GM23338 (cell line): ENCODE results near the gene AKR1C2. TPM values are rescaled to one million over a fixed set of nuclear protein-coding genes. Genes with fewer than 3 reads are reported as not detected.

Experiments used
- ATAC-seq: fragments of 200-7000 bp; cut with Tn5 transposase; 3 replicates; pipeline ENCODE4 v1.9.1; 2020
- DNase-seq: peaks from one replicate; pipeline ENCODE4 v3.0.0-alpha.2; 2015; ENCODE audit warnings: low spot score
- H2AFZ ChIP-seq: fragments of 200-600 bp; sonication (generic); 2 replicates; pipeline ENCODE4 v1.8.0; 2016; ENCODE audit warnings: antibody characterized with exemption, mild to moderate bottlenecking, moderate library complexity
- H3F3A ChIP-seq: fragments of 200-600 bp; sonication (generic); replicated peaks from 2 replicates; pipeline ENCODE4 v1.8.0; 2017; ENCODE audit warnings: antibody characterized with exemption, mixed run types, low read depth
- H3K27ac ChIP-seq: fragments of 200-600 bp; sonication (generic); 2 replicates; pipeline ENCODE4 v1.6.1; 2016; ENCODE audit warnings: low read depth
- H3K27me3 ChIP-seq: fragments of 200-600 bp; sonication (generic); 2 replicates; pipeline ENCODE4 v1.8.0; 2016; ENCODE audit warnings: mild to moderate bottlenecking, mixed run types, moderate library complexity; ENCODE audit not compliant: insufficient read depth
- H3K36me3 ChIP-seq: fragments of 200-600 bp; sonication (generic); 2 replicates; pipeline ENCODE4 v1.8.0; 2016; ENCODE audit warnings: mild to moderate bottlenecking; ENCODE audit not compliant: insufficient read depth
- H3K4me1 ChIP-seq: fragments of 200-600 bp; sonication (generic); 2 replicates; pipeline ENCODE4 v1.8.0; 2016; ENCODE audit warnings: mild to moderate bottlenecking, moderate library complexity; ENCODE audit not compliant: insufficient read depth
- H3K4me2 ChIP-seq: fragments of 200-600 bp; sonication (generic); 2 replicates; pipeline ENCODE4 v1.7.1; 2017; ENCODE audit warnings: mixed run types
- H3K4me3 ChIP-seq: fragments of 200-600 bp; sonication (generic); 2 replicates; pipeline ENCODE4 v1.6.1; 2016; ENCODE audit warnings: mixed run types
- H3K79me2 ChIP-seq: fragments of 200-600 bp; sonication (generic); replicated peaks from 2 replicates; pipeline ENCODE4 v1.8.0; 2017; ENCODE audit warnings: mild to moderate bottlenecking; ENCODE audit not compliant: insufficient read depth
- H3K9me2 ChIP-seq: fragments of 200-600 bp; sonication (generic); 2 replicates; pipeline ENCODE4 v1.8.0; 2017; ENCODE audit not compliant: insufficient read depth
- H4K20me1 ChIP-seq: fragments of 200-600 bp; sonication (generic); replicated peaks from 2 replicates; pipeline ENCODE4 v1.8.0; 2017; ENCODE audit warnings: mild to moderate bottlenecking; ENCODE audit not compliant: insufficient read depth
- H3K27ac Mint-ChIP-seq: 2 replicates; pipeline ENCODE4 v1.8.0; 2020; ENCODE audit warnings: inconsistent platforms, mild to moderate bottlenecking, moderate library complexity, mixed read lengths
- H3K27me3 Mint-ChIP-seq: 3 replicates; pipeline ENCODE4 v1.8.0; 2022; ENCODE audit warnings: low read depth, mild to moderate bottlenecking, moderate library complexity, mixed read lengths, inconsistent platforms; ENCODE audit not compliant: insufficient read depth, poor library complexity
- H3K36me3 Mint-ChIP-seq: 3 replicates; pipeline ENCODE4 v1.8.0; 2021; ENCODE audit warnings: low read depth, mild to moderate bottlenecking, inconsistent platforms, moderate library complexity, mixed read lengths
- H3K4me1 Mint-ChIP-seq: 3 replicates; pipeline ENCODE4 v1.8.0; 2020; ENCODE audit warnings: mild to moderate bottlenecking, inconsistent platforms, mixed read lengths
- H3K4me3 Mint-ChIP-seq: 3 replicates; pipeline ENCODE4 v1.8.0; 2021; ENCODE audit warnings: moderate library complexity, mild to moderate bottlenecking, inconsistent platforms, mixed read lengths
- H3K9me3 Mint-ChIP-seq: 3 replicates; pipeline ENCODE4 v1.8.0; 2020; ENCODE audit warnings: moderate library complexity, mild to moderate bottlenecking, inconsistent platforms, mixed read lengths
- CREB1 ChIP-seq: fragments of 250-450 bp; sonication (Bioruptor Pico); IDR thresholded peaks from 2 replicates; pipeline ENCODE4 v1.5.0; 2020; ENCODE audit warnings: low read depth, mild to moderate bottlenecking, moderate library complexity
- CTCF ChIP-seq, 2 experiments: fragments of 200-600 bp in 1 of 2; sonication (generic) in 1 of 2; conservative IDR thresholded peaks; 2 replicates each; pipeline versions ENCODE4 v1.5.1 to v1.6.1; 2016 to 2017; ENCODE audit warnings: antibody characterized with exemption in 2 of 2, low read depth in 2 of 2, mild to moderate bottlenecking in 2 of 2, moderate library complexity in 1 of 2
- EZH2 ChIP-seq: fragments of 200-600 bp; sonication (generic); IDR thresholded peaks from one replicate; pipeline ENCODE4 v1.8.0; 2017; ENCODE audit warnings: antibody characterized with exemption, mild to moderate bottlenecking, low read depth; ENCODE audit not compliant: unreplicated experiment
- JUNB ChIP-seq: IDR thresholded peaks from one replicate; pipeline ENCODE4 v1.6.1; 2016; ENCODE audit warnings: antibody characterized with exemption; ENCODE audit not compliant: unreplicated experiment
- NANOG ChIP-seq: IDR thresholded peaks from 2 replicates; pipeline ENCODE4 v1.6.1; 2016; ENCODE audit warnings: antibody characterized with exemption, borderline replicate concordance
- POLR2AphosphoS5 ChIP-seq: IDR thresholded peaks from 2 replicates; pipeline ENCODE4 v1.6.1; 2016; ENCODE audit warnings: antibody characterized with exemption, low read depth
- STAT1 ChIP-seq: IDR thresholded peaks from one replicate; pipeline ENCODE4 v1.6.1; 2016; ENCODE audit warnings: antibody characterized with exemption; ENCODE audit not compliant: unreplicated experiment
- ZNF114 ChIP-seq: fragments of 250-450 bp; sonication (Bioruptor Pico); IDR thresholded peaks from 2 replicates; pipeline ENCODE4 v1.5.0; 2020; ENCODE audit warnings: mild to moderate bottlenecking, moderate library complexity
- ZNF331 ChIP-seq: fragments of 250-450 bp; sonication (Bioruptor Pico); IDR thresholded peaks from 2 replicates; pipeline ENCODE4 v1.5.0; 2020; ENCODE audit warnings: low read depth, mild to moderate bottlenecking, moderate library complexity
- ZNF462 ChIP-seq: fragments of 250-450 bp; sonication (Bioruptor Pico); IDR thresholded peaks from 2 replicates; pipeline ENCODE4 v1.5.0; 2020; ENCODE audit warnings: mild to moderate bottlenecking, moderate library complexity
- polyA plus RNA-seq: library from polyadenylated mRNA; unstranded; fragments of >200 nt; fragmentation: Nextera tagmentation; extraction: Ambion mirVana; gene quantifications from 2 replicates; pipeline ENCODE4 v1.2.1, GENCODE V29; 2016
- total RNA-seq: library from RNA; depleted of rRNA; stranded (reverse); fragments of >200 nt; shearing (Covaris generic); gene quantifications from 2 replicates; pipeline ENCODE4 v1.2.3, GENCODE V29; 2014

The AKR1C2 gene
- total and polyA plus RNA-seq, 2 experiments from 2014 or later = 0.35 to 0.86 TPM

- Mint-ChIP-seq H3K9me3 (no peaks in the 10 kb centered on the region), H3K27ac (no peak overlapping the region), H3K4me3 (no peak overlapping the region), H3K4me1 (peaks cover 17% of the 10 kb centered on the region), H3K27me3 (no peaks in the 10 kb centered on the region), H3K36me3 (no peaks in the 10 kb centered on the region)
- ATAC-seq (no peak), DNase-seq (no peak)
- Histone ChIP-seq H3K9me2 (peaks cover 11% of the 10 kb centered on the region), H3K4me3 (no peak overlapping the region), H3K27me3 (no peaks in the 10 kb centered on the region), H2AFZ (no peak overlapping the region), H3K79me2 (no peaks in the 10 kb centered on the region), H3K27ac (no peak overlapping the region), H3F3A (no peaks in the 10 kb centered on the region), H3K4me1 (peaks cover 16% of the 10 kb centered on the region), H4K20me1 (no peaks in the 10 kb centered on the region), H3K4me2 (no peak overlapping the region), H3K36me3 (no peaks in the 10 kb centered on the region)
- TF ChIP-seq NANOG (no peak), ZNF331 (CRISPR knock-in tag) (no peak), JUNB (no peak), CTCF (conservative IDR thresholded peaks at IDR 0.05; ENCODE audit: low read depth in 2 of 2) (no peak)
Measured at GRCh38 chr10:5013385-5013784, 9.7 kb upstream of the AKR1C2 start.

- H2AFZ ChIP-seq = no peak overlapping the region
- no peak overlapping the region for H3K27ac ChIP-seq
- no peak overlapping the region for H3K4me3 ChIP-seq
- H3K9me2 ChIP-seq = peaks cover 11% of the 10 kb centered on the region
- Mint-ChIP-seq H3K4me3 (no peak overlapping the region), H3K4me1 (peaks cover 10% of the 10 kb centered on the region), H3K9me3 (no peaks in the 10 kb centered on the region), H3K36me3 (no peaks in the 10 kb centered on the region), H3K27me3 (no peaks in the 10 kb centered on the region), H3K27ac (no peak overlapping the region)
- H4K20me1 ChIP-seq = no peaks in the 10 kb centered on the region
- no peaks in the 10 kb centered on the region for H3K27me3 ChIP-seq
- no peaks in the 10 kb centered on the region for H3K79me2 ChIP-seq
- no peaks in the 10 kb centered on the region for H3K36me3 ChIP-seq
- H3K4me2 ChIP-seq = no peak overlapping the region
- H3F3A ChIP-seq = no peaks in the 10 kb centered on the region
- no peak for DNase-seq
- TF ChIP-seq ZNF462 (CRISPR knock-in tag) (no peak), STAT1 (no peak), EZH2 (no peak), POLR2AphosphoS5 (no peak), CTCF (conservative IDR thresholded peaks at IDR 0.05; ENCODE audit: low read depth in 2 of 2) (no peak), ZNF331 (CRISPR knock-in tag) (no peak), NANOG (no peak), CREB1 (CRISPR knock-in tag) (no peak), ZNF114 (no peak)
- ATAC-seq = no peak
- H3K4me1 ChIP-seq = peaks cover 9% of the 10 kb centered on the region
Measured at GRCh38 chr10:5012595-5012994, 8.9 kb upstream of the AKR1C2 start.
